Stimulated activated effector memory CD8-positive, alpha-beta T cell treated with anti-CD3 and anti-CD28 coated beads, Interleukin-12 subunit alpha, Interleukin-12 subunit beta, amount 100 ng/mL, for 72 hours (primary cell): ENCODE data around the gene SRCAP.
A peak's percentile ranks its signal among the peaks of the same experiment; 100 is the strongest.

Experiments
- ATAC-seq: fragments of 150-1000 bp; cut with Tn5 transposase; 2 replicates; pipeline ENCODE4 v1.10.0; 2021
- DNase-seq, 2 donors: peaks; one replicate each; pipeline ENCODE4 v3.0.0; 2021 to 2022; ENCODE audit warnings: low spot score in 2 of 2
- H3K27ac Mint-ChIP-seq: one replicate; pipeline ENCODE4 v1.8.0; 2022; ENCODE audit warnings: mild to moderate bottlenecking, mixed read lengths
- H3K36me3 Mint-ChIP-seq: one replicate; pipeline ENCODE4 v1.8.0; 2022; ENCODE audit warnings: mild to moderate bottlenecking, mixed read lengths
- H3K4me1 Mint-ChIP-seq: one replicate; pipeline ENCODE4 v1.8.0; 2022; ENCODE audit warnings: mixed read lengths
- H3K4me3 Mint-ChIP-seq: one replicate; pipeline ENCODE4 v1.8.0; 2022; ENCODE audit warnings: mild to moderate bottlenecking, mixed read lengths
- H3K9me3 Mint-ChIP-seq: one replicate; pipeline ENCODE4 v1.8.0; 2022; ENCODE audit warnings: mixed read lengths

SRCAP gene

DNA sequence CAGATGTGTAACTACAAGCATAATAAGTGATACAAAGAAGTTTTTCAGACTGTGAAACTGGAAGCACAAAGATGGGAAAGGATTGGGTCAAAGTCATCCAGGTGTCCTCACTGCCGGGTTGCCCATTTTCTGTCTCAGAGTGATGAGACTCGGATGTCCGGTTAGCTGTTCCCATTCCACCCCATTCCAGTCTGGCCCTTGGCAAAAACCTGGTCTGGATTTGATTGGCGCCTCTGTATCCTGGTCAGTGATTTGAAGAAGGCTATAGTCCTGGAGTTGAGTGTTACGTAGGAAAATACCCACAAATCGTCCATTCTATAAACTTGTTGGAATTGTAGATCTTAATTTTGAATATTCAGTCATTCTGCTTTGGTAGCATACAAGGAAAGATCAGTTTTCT lies 29.4 kb downstream of the SRCAP start:
- Mint-ChIP-seq H3K4me1 (peaks cover 25% of the 10 kb centered on the region), H3K36me3 (peaks cover 100% of the 10 kb centered on the region), H3K4me3 (no peak overlapping the region), H3K9me3 (no peaks in the 10 kb centered on the region), H3K27ac (no peak overlapping the region)
- ATAC-seq (no peak), DNase-seq (no peak)

- ATAC-seq: no peak
- H3K4me1 Mint-ChIP-seq: peaks cover 18% of the 10 kb centered on the region
- H3K4me3 Mint-ChIP-seq: no peak overlapping the region
- peaks cover 100% of the 10 kb centered on the region for H3K36me3 Mint-ChIP-seq
- no peak for DNase-seq
- no peak overlapping the region for H3K27ac Mint-ChIP-seq
- no peaks in the 10 kb centered on the region for H3K9me3 Mint-ChIP-seq
These were observed 30.1 kb downstream of the SRCAP start for GRCh38 chr16:30728899-30729672.

DNA sequence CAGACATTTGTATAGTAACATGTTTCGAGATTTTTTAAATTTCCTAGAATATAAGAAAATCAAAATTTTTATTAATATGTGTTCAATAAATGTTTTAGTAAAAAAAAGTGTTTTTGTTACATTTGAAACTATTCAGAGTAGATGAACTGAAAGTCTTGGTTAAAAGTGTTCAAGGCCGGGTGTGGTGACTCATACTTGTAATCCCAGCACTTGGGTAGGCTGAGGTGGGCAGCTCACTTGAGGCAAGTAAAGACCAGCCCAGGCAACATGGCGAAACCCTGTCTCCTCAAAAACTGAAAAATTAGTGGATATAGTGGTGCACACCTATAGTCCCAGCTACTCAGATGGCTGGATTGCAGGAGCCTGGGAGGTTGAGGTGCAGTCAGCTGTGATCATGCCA lies 32.4 kb downstream of the SRCAP start:
- ATAC-seq (peak; percentile 68), DNase-seq (no peak)
- Mint-ChIP-seq H3K9me3 (no peaks in the 10 kb centered on the region), H3K4me3 (no peak overlapping the region), H3K36me3 (peaks cover 100% of the 10 kb centered on the region), H3K4me1 (peaks cover 12% of the 10 kb centered on the region), H3K27ac (peak overlapping the region; percentile 52)

DNA sequence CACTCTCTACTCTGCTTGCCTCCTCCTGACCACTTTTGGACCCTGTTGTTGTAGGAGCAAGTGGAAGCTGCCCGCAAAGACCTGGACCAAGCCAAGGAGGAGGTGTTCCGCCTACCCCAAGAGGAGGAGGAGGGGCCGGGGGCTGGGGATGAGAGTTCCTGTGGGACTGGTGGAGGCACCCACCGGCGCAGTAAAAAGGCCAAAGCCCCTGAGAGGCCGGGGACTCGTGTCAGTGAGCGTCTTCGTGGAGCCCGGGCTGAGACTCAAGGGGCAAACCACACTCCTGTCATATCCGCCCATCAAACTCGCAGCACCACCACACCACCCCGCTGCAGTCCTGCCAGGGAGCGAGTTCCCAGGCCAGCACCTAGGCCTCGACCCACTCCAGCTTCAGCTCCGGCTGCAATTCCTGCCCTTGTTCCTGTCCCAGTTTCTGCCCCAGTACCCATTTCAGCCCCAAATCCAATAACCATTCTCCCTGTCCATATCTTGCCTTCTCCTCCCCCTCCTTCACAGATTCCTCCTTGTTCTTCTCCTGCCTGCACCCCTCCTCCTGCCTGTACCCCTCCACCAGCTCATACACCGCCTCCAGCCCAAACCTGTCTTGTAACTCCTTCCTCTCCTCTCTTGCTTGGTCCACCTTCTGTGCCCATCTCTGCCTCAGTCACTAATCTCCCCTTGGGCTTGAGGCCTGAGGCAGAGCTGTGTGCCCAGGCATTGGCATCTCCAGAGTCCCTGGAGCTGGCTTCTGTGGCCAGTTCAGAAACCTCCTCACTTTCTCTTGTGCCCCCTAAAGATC lies 38.2 kb downstream of the SRCAP start:
- H3K27ac Mint-ChIP-seq: peak overlapping the region; percentile 81

GRCh38 chr16:30737794-30738648 lies 39.0 kb downstream of the SRCAP start:
- Mint-ChIP-seq H3K36me3 (peaks cover 97% of the 10 kb centered on the region), H3K9me3 (no peaks in the 10 kb centered on the region), H3K4me3 (no peak overlapping the region), H3K4me1 (peaks cover 36% of the 10 kb centered on the region), H3K27ac (peak overlapping the region; percentile 81)
- DNase-seq (no peak), ATAC-seq (no peak)

More for the DNA sequence above, 38.2 kb downstream of the SRCAP start:
- Mint-ChIP-seq H3K36me3 (peaks cover 97% of the 10 kb centered on the region), H3K4me3 (no peak overlapping the region), H3K4me1 (peaks cover 35% of the 10 kb centered on the region), H3K9me3 (no peaks in the 10 kb centered on the region)
- no peak for ATAC-seq
- DNase-seq: no peak

- H3K4me1 Mint-ChIP-seq: peaks cover 36% of the 10 kb centered on the region
- peaks cover 94% of the 10 kb centered on the region for H3K36me3 Mint-ChIP-seq
- DNase-seq (no peak), ATAC-seq (no peak)
- H3K9me3 Mint-ChIP-seq: no peaks in the 10 kb centered on the region
- no peak overlapping the region for H3K27ac Mint-ChIP-seq
- no peak overlapping the region for H3K4me3 Mint-ChIP-seq
These were observed 40.3 kb downstream of the SRCAP start for GRCh38 chr16:30738984-30739951.

- Mint-ChIP-seq H3K4me3 (peak overlapping the region; percentile 12), H3K27ac (peak overlapping the region; percentile 72), H3K9me3 (no peaks in the 10 kb centered on the region), H3K36me3 (peaks cover 92% of the 10 kb centered on the region), H3K4me1 (peaks cover 41% of the 10 kb centered on the region)
- DNase-seq (no peak), ATAC-seq (peak; percentile 87)
These were observed 41.6 kb downstream of the SRCAP start for GRCh38 chr16:30740364-30741251.

DNA sequence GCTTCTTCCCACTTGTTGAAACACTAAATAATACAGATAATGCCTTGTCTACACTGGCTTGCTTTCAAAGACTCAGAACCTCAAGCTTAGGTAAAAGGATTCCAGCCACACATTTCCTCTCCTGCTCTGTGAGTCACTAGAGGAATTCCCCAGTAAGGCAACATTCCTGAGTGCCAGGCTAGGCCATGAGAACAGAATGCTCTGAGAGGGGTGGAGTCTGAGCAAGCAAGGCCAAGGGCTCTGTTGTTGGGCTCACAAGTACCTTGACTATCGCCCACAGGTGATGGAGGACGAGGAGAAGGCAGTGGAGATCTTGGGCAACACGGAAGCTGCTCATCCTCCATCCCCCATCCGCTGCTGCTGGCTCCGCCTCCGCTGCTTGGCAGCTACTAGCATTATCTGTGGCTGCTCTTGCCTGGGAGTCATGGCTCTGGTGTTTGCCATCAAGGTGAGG lies 42.5 kb downstream of the SRCAP start:
- no peaks in the 10 kb centered on the region for H3K9me3 Mint-ChIP-seq
- ATAC-seq (no peak), DNase-seq (no peak)
- H3K36me3 Mint-ChIP-seq: peaks cover 90% of the 10 kb centered on the region
- H3K4me3 Mint-ChIP-seq: no peak overlapping the region
- H3K27ac Mint-ChIP-seq: peak overlapping the region; percentile 72
- H3K4me1 Mint-ChIP-seq: peaks cover 41% of the 10 kb centered on the region

DNA sequence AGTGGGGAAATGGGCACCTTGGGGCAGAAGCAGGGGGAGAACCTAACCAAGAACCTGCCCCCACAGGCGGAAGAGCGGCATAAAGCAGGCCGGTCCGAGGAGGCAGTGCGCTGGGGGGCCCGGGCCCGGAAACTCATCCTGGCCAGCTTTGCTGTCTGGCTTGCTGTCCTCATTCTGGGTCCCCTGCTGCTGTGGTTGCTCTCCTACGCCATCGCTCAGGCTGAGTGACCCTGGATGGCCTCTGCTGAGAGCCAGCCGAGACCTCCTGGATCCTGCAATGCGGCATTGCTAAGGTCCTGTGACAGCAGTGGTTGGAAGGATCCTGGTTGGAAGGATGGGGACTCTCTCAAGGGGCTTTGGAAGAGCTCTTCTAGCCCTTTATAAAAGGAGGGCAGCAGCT lies 44.7 kb downstream of the SRCAP start:
- DNase-seq (no peak), ATAC-seq (no peak)
- Mint-ChIP-seq H3K36me3 (peaks cover 83% of the 10 kb centered on the region), H3K9me3 (no peaks in the 10 kb centered on the region), H3K4me1 (peaks cover 50% of the 10 kb centered on the region), H3K27ac (peak overlapping the region; percentile 36), H3K4me3 (no peak overlapping the region)

DNA sequence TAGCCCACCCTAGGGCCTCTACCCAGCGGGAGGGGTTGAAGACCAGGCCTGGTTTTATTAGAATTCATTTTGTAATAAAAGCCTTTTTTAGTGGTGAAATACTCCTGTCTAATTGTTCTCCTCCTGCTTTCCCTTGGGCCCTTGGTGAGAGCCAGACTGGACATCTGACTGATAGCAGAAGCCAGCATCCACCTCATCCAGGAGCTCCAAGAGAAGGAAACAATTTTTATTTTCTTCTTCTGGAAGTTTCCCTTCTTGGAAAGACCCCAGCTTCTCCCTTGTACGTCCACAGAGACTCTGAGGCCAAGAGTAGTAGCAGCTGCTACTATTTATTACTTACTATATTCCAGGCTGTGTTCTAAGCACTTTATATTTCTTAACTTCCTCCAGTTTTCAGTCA lies 45.2 kb downstream of the SRCAP start:
- H3K4me1 Mint-ChIP-seq: peaks cover 50% of the 10 kb centered on the region
- H3K4me3 Mint-ChIP-seq: no peak overlapping the region
- peaks cover 83% of the 10 kb centered on the region for H3K36me3 Mint-ChIP-seq

GRCh38 chr16:30745082-30745481 lies 46.1 kb downstream of the SRCAP start:
- H3K36me3 Mint-ChIP-seq: peaks cover 85% of the 10 kb centered on the region
- H3K4me1 Mint-ChIP-seq: peaks cover 57% of the 10 kb centered on the region
- H3K27ac Mint-ChIP-seq: peak overlapping the region; percentile 13
- ATAC-seq: no peak
- no peak for DNase-seq
- no peaks in the 10 kb centered on the region for H3K9me3 Mint-ChIP-seq
- no peak overlapping the region for H3K4me3 Mint-ChIP-seq

More for the DNA sequence above, 45.2 kb downstream of the SRCAP start:
- Mint-ChIP-seq H3K9me3 (no peaks in the 10 kb centered on the region), H3K27ac (no peak overlapping the region)
- no peak for DNase-seq
- no peak for ATAC-seq

DNA sequence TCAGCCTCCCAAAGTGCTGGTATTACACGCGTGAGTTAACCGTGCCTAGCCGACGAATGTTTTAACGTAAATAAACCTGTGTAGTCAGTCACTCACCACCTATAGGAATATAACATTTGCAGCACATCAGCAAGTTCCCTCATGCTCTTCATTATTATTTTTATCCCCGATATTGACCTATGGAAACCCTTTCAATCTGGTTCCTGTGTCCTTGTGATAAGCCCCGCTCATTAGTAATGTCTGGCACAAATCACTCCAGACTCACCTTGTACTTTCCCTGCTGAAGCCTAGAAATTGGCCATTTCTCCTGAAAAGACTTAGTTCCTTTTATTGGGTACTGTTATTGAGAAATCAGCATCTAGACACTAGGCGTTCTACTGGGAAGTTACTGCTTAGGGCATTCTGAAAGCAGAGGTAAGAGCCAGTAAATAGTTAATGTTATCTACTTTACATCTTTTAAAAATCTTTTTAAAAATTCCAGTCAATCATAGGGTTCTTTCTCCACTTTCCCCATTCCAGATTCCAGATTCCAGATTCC lies 47.7 kb downstream of the SRCAP start:
- peaks cover 86% of the 10 kb centered on the region for H3K36me3 Mint-ChIP-seq
- ATAC-seq: no peak
- peak overlapping the region; percentile 82 for H3K27ac Mint-ChIP-seq
- peaks cover 53% of the 10 kb centered on the region for H3K4me1 Mint-ChIP-seq
- H3K4me3 Mint-ChIP-seq: no peak overlapping the region
- DNase-seq: no peak
- no peaks in the 10 kb centered on the region for H3K9me3 Mint-ChIP-seq

DNA sequence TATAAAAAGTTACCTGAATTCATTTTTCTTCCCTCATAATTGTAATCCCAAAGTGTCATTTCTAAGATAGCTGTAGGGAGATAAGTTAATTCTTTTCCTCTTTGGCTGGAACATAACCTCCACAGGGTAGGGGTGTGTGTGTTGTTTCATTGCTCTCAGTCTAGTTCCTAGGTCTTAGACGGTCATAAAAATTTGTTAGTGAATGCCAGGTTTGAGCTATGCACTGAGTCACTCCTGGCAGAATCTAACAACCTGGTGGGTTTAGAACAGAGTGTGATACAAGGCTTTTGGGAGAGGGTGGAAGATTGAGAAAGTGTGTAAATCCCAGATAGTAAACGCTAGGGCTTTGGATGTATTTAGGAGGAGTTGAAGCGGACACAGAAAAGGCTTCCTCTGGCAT lies 48.4 kb downstream of the SRCAP start:
- DNase-seq (no peak), ATAC-seq (no peak)
- Mint-ChIP-seq H3K9me3 (no peaks in the 10 kb centered on the region), H3K4me3 (peak overlapping the region; percentile 88), H3K27ac (peak overlapping the region; percentile 82), H3K4me1 (peaks cover 47% of the 10 kb centered on the region), H3K36me3 (peaks cover 86% of the 10 kb centered on the region)
